Esophagus muscularis mucosa (tissue), 4 donors: ENCODE data around the gene PLEKHH3. TPM values are rescaled to one million over a fixed set of nuclear protein-coding genes. Genes with fewer than 3 reads are reported as not detected.
"Not testable (repeated sequence)": the region's sequence is repeated elsewhere in the genome, so short reads cannot be mapped to it uniquely, and the experiment has no call there.

Source experiments
- DNase-seq: peaks from one replicate; pipeline ENCODE4 v3.0.0-alpha.2; 2017; ENCODE audit errors: extremely low spot score
- H3K27ac ChIP-seq, 4 donors: fragments of 200-600 bp; sonication (generic); replicated peaks in 1 of 4; 1 replicate in 3 of 4; 2 replicates in 1 of 4; pipeline ENCODE4 v1.5.1; 2016 to 2019; ENCODE audit warnings: mild to moderate bottlenecking in 1 of 4
- H3K27me3 ChIP-seq, 4 donors: fragments of 200-600 bp; sonication (generic); one replicate each; pipeline versions ENCODE4 v1.5.1 to v1.6.0; 2016 to 2019
- H3K36me3 ChIP-seq, 4 donors: fragments of 200-600 bp; sonication (generic); one replicate each; pipeline ENCODE4 v1.5.1; 2016 to 2019
- H3K4me1 ChIP-seq, 4 donors: fragments of 200-600 bp; sonication (generic); one replicate each; pipeline ENCODE4 v1.5.1; 2016 to 2019
- H3K4me3 ChIP-seq, 4 donors: fragments of 200-600 bp; sonication (generic); 1 replicate in 2 of 4; 2 replicates in 2 of 4; pipeline ENCODE4 v1.5.1; 2016 to 2019; ENCODE audit warnings: mild to moderate bottlenecking in 4 of 4, moderate library complexity in 1 of 4
- H3K9me3 ChIP-seq, 4 donors: fragments of 200-600 bp; sonication (generic); 1 replicate in 3 of 4; 2 replicates in 1 of 4; pipeline ENCODE4 v1.5.1; 2016 to 2019
- EP300 ChIP-seq: sonication (generic); formaldehyde crosslinking; IDR thresholded peaks from one replicate; pipeline ENCODE4 v1.6.1; 2017; ENCODE audit warnings: antibody characterized with exemption
- POLR2A ChIP-seq: fragments of 450-650 bp; IDR thresholded peaks from one replicate; pipeline ENCODE4 v1.6.1; 2017; ENCODE audit warnings: antibody characterized with exemption, moderate library complexity, mild to moderate bottlenecking, low read depth
- POLR2AphosphoS5 ChIP-seq, 2 donors: sonication (generic); formaldehyde crosslinking; IDR thresholded peaks; one replicate each; pipeline ENCODE4 v1.6.1; 2017; ENCODE audit warnings: antibody characterized with exemption in 2 of 2
- WGBS: methylation state at CpG from one replicate; pipeline ENCODE4 v1.1.5; 2018; 5-methylcytosine and 5-hydroxymethylcytosine counted together
- intact Hi-C: fragments of 100-400 bp; cut with DNase I; formaldehyde crosslinking; loops from one replicate; pipeline ENCODE4 v1.15.1; 2023
- total RNA-seq, 4 donors: library from RNA; depleted of rRNA; stranded (reverse); fragments of >200 nt; gene quantifications; one replicate each; pipeline versions ENCODE4 v1.1.0 to v1.2.1, GENCODE V29; 2016
- TF ChIP-seq, protein P1 (sequence below), 3 experiments: fragments of 200-600 bp in 2 of 3; fragments of 450-650 bp in 1 of 3; sonication (generic) in 2 of 3; IDR thresholded peaks; one replicate each; pipeline ENCODE4 v1.5.1; 2017 to 2019; ENCODE audit warnings: antibody characterized with exemption in 3 of 3, mild to moderate bottlenecking in 2 of 3, moderate library complexity in 1 of 3

Gene PLEKHH3
- total RNA-seq, 4 donors from 2014 or later = 20.3 to 41.2 (median 27.3) TPM

DNA sequence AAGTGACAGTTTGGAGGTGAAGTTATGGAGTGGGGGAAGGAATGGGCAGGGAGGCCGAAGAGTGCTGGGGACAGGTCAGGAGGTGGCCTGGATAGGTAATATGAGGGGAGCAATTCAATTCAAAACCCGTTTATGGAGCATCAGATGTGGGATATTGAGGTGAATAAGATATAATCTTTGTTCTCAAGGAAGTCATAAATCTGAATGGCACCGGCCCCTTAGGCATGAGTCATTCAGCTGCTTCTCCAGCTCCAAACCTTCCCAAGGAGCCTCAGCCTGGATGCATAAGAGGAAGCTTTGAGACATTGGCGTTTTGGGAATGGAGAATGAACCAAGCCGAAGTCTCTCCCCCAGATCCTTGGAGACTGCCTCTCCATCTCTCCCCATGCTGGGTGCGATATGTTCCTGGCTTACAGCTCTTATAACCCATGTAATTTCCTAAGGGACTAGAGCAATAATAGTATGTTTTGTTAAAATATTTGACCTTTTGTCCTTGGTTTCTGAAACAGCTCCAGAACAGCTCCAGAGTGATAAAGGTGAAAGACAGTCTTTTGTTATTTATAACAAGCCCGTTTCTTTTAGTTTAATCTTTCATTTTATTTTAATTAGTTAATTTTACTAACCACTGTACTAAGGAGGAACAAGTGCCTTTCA, 16.0 kb downstream of the PLEKHH3 start:
- Histone ChIP-seq H3K4me3 (no peak overlapping the region), H3K4me1 (peaks cover 15 to 26% (median 24%) of the 10 kb centered on the region in 4 donors), H3K27me3 (no peaks in the 10 kb centered on the region), H3K9me3 (no peaks in the 10 kb centered on the region), H3K36me3 (peaks cover 13 to 45% (median 32%) of the 10 kb centered on the region in 4 donors), H3K27ac (peak overlapping the region in 3 of 4 donors; percentile 17 to 37 (median 24))
- TF ChIP-seq POLR2AphosphoS5 (IDR thresholded peaks at IDR 0.05) (no peak), EP300 (no peak), POLR2A (no peak)
- TF ChIP-seq, protein P1, sequence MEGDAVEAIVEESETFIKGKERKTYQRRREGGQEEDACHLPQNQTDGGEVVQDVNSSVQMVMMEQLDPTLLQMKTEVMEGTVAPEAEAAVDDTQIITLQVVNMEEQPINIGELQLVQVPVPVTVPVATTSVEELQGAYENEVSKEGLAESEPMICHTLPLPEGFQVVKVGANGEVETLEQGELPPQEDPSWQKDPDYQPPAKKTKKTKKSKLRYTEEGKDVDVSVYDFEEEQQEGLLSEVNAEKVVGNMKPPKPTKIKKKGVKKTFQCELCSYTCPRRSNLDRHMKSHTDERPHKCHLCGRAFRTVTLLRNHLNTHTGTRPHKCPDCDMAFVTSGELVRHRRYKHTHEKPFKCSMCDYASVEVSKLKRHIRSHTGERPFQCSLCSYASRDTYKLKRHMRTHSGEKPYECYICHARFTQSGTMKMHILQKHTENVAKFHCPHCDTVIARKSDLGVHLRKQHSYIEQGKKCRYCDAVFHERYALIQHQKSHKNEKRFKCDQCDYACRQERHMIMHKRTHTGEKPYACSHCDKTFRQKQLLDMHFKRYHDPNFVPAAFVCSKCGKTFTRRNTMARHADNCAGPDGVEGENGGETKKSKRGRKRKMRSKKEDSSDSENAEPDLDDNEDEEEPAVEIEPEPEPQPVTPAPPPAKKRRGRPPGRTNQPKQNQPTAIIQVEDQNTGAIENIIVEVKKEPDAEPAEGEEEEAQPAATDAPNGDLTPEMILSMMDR (IDR thresholded peaks at IDR 0.05) = no peak
- no peak for DNase-seq
- 64% methylated on average over 7 of the region's 7 CpGs for WGBS
- intact Hi-C loops = no loop called here

DNA sequence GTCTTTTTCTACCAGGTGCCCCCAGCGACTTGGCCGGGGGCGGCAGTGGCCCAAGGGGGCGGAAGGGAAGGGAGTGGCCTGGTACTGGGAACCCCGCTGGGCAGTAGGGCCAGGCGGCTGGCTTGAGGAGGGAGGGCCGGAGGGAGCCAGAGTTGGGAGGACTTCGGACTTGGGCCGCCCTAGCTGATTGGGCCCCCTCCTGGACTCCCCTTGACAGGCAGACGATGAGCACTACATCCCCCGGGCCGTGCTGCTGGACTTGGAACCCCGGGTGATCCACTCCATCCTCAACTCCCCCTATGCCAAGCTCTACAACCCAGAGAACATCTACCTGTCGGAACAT, 16.9 kb downstream of the PLEKHH3 start:
- Histone ChIP-seq H3K4me3 (peak overlapping the region; percentile 65 to 82 (median 76)), H3K36me3 (peaks cover 5 to 36% (median 24%) of the 10 kb centered on the region in 4 donors), H3K4me1 (peaks cover 15 to 26% (median 24%) of the 10 kb centered on the region in 4 donors), H3K27ac (peak overlapping the region; percentile 84 to 90 (median 90))
- DNase-seq, H3K27me3 ChIP-seq, H3K9me3 ChIP-seq: not testable (repeated sequence)
- intact Hi-C loops = loop anchor here (5.0 kb wide), 1 partner anchor 48 kb away; no protein-coding TSS in a partner anchor
- no CpG with 5 or more reads among the region's 14 CpGs for WGBS

DNA sequence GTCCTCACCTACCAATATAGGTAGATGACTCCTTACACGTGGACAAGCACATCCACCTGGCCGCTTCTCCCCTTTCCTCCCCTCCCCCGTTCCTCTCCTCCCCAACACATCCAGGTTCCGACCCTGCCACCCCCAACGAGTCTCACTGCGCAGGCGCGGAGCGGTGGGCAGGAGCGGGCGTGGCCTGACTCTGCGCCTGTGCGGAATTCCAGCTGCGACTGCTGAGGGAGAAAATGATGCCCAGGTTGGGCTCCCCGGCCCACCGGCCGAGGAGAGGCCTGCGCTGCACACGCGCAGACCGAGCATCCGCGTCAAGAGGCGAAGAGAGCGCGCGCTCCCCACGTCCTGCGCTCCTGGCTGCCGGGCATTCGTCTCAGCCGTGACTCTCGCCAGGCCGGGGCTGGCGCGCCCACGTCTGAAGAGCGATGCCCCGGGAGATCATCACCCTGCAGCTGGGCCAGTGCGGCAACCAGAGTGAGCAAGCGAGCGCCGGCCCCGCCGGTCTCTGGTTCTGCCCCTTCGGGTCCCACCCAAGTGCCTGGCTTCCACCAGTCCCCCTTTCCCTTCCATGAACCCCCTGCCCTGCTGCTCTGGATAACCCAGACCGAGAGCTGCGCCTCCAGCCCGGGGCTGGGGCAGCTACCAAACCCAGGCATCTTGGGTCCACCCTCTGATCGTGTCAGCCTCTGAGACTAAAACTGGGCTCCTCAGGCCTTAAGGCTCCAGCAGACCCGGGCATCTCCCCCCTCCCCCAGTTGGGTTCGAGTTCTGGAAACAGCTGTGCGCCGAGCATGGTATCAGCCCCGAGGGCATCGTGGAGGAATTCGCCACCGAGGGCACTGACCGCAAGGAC, 17.5 kb downstream of the PLEKHH3 start, which contains the start of gene TUBG2:
TUBG2 (plus strand) TSS at position 206 of the 853 bp plus-strand sequence; CDS start at position 426, 220 bp downstream.
- peak within 1 kb of the TSS; percentile 65 to 82 (median 76) for H3K4me3 ChIP-seq
- H3K4me1 ChIP-seq = peaks cover 17 to 31% (median 27%) of the 10 kb centered on the region in 4 donors
- H3K36me3 ChIP-seq = peaks cover 5 to 30% (median 22%) of the 10 kb centered on the region in 4 donors
- peak within 1 kb of the TSS; percentile 84 to 90 (median 90) for H3K27ac ChIP-seq
- DNase-seq = no peak
- TF ChIP-seq POLR2A = no peak
- TF ChIP-seq, protein P1 (IDR thresholded peaks at IDR 0.05) = peak in 1 of 3 experiments; percentile 20
- TF ChIP-seq POLR2AphosphoS5 (IDR thresholded peaks at IDR 0.05) = peak; percentile 92 to 94
- no peaks in the 10 kb centered on the region for H3K9me3 ChIP-seq
- intact Hi-C loops = loop anchor here (5.0 kb wide), 1 partner anchor 47 kb away; no protein-coding TSS in a partner anchor
- 4% methylated on average over 22 of the region's 59 CpGs for WGBS
- H3K27me3 ChIP-seq = no peaks in the 10 kb centered on the region

DNA sequence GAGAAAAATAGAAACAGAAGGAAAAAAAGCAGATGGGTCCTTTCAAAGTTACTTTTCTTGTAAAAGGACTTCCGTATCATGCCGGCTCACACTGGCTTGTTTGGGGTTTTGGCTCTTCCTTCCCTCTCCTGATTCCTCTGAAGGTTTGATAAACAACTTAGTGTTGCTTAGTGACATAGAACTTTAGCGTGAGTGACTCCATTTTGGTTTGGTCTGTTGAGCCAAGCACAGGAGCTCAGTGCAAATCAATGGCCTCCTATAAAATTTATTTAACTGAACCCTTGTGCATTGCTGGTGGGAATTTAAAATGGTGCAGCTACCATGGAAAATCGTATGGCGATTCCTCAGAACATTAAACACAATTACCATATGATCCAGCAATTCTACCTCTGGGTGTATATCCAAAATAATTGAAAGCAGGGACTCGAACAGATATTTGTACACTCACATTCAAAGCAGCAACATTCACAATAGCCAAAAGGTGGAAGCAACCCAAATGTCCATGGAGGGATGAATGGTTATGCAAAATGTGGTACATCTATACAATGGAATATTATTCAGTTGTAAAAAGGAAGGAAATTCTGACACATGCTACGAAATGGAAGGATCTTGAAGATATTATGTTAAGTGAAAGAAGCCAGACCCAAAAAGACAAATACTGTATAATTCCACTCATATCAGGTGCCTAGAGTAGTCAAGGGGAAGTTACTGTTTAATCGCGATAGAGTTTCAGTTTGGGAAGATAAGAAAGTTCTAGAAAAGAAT, 18.8 kb downstream of the PLEKHH3 start:
- Histone ChIP-seq H3K27ac (peak overlapping the region in 1 of 4 donors; percentile 84), H3K27me3 (no peaks in the 10 kb centered on the region), H3K4me3 (no peak overlapping the region), H3K36me3 (peaks cover 3 to 17% (median 10%) of the 10 kb centered on the region in 4 donors), H3K4me1 (peaks cover 22 to 44% (median 39%) of the 10 kb centered on the region in 4 donors), H3K9me3 (no peaks in the 10 kb centered on the region)
- no peak for TF ChIP-seq EP300
- TF ChIP-seq POLR2AphosphoS5 (IDR thresholded peaks at IDR 0.05) = no peak
- TF ChIP-seq POLR2A = no peak
- TF ChIP-seq, protein P1 (IDR thresholded peaks at IDR 0.05) = no peak
- intact Hi-C loops = loop anchor here (5.0 kb wide), 1 partner anchor 46 kb away; no protein-coding TSS in a partner anchor
- DNase-seq = no peak
- WGBS = 72% methylated on average over 9 of the region's 9 CpGs
